Subcutaneous abdominal adipose tissue (tissue), 5 donors: ENCODE measurements around the gene ERMARD.

Experiments used
- H3K27ac ChIP-seq: one replicate; pipeline ENCODE4 v1.7.0; 2013; ENCODE audit warnings: low read depth, mild to moderate bottlenecking, inconsistent platforms, low read length, moderate library complexity
- H3K27me3 ChIP-seq, 5 donors: one replicate each; pipeline ENCODE4 v1.7.0; 2013; ENCODE audit warnings: low read length in 5 of 5, inconsistent platforms in 1 of 5; ENCODE audit not compliant: control insufficient read depth in 5 of 5, insufficient read depth in 4 of 5
- H3K36me3 ChIP-seq, 5 donors: one replicate each; pipeline ENCODE4 v1.7.0; 2013; ENCODE audit warnings: low read length in 5 of 5; ENCODE audit not compliant: control insufficient read depth in 5 of 5, insufficient read depth in 5 of 5
- H3K4me1 ChIP-seq, 5 donors: one replicate each; pipeline ENCODE4 v1.7.0; 2013; ENCODE audit warnings: low read length in 5 of 5, mild to moderate bottlenecking in 3 of 5, moderate library complexity in 1 of 5; ENCODE audit not compliant: control insufficient read depth in 5 of 5, insufficient read depth in 5 of 5
- H3K4me3 ChIP-seq, 5 donors: one replicate each; pipeline ENCODE4 v1.7.0; 2013; ENCODE audit warnings: low read length in 5 of 5, low read depth in 1 of 5
- H3K9ac ChIP-seq, 5 donors: one replicate each; pipeline ENCODE4 v1.7.0; 2013; ENCODE audit warnings: low read length in 5 of 5, mild to moderate bottlenecking in 4 of 5, moderate library complexity in 3 of 5
- H3K9me3 ChIP-seq, 5 donors: one replicate each; pipeline ENCODE4 v1.7.0; 2013; ENCODE audit warnings: low read length in 5 of 5; ENCODE audit not compliant: control insufficient read depth in 5 of 5
- donor health status: healthy.
- donor health status: healthy.
- donor health status: healthy.
- donor health status: healthy.
- donor health status: healthy.

ERMARD gene

GRCh38 chr6:169766232-169766631 lies 14.8 kb downstream of the ERMARD start:
- Histone ChIP-seq H3K4me1 (no peaks in the 10 kb centered on the region), H3K9me3 (no peaks in the 10 kb centered on the region), H3K27me3 (no peaks in the 10 kb centered on the region), H3K36me3 (peaks cover 16 to 74% (median 66%) of the 10 kb centered on the region in 5 donors), H3K4me3 (no peak overlapping the region), H3K27ac (no peak overlapping the region), H3K9ac (no peak overlapping the region)

DNA sequence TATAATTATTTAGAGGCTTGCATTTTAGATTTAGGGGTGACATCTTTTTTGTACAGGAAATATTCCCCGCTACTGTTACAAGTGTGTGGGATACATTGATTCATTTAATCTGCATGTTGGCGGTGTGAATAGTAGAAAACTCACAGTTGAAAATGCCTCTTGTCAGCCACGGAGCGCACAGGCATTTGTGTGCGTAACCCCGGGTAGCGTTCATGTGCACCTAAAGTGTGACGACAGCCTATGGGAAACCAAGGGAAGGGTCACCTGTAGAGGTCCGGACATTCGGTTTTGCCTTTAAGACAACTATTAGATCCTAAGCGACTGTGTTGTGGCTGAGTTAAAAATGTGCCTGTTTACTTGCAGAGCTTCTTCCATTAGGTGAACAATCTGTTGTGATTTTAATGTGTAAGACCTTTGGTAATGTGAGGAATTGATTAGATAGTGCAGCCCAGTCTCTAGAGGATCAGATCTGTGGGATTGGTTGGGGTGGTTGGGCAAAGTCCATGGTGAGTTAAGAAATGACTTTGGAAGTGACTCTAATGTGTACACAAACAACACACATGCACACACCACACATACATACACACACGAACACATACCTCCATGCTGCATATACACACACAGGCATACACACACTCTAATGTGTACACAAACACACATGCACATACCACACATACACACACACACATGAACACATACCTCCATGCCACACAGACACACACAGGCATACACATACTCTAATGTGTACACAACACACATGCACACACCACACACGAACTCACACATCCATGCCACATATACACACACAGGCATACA lies 15.7 kb downstream of the ERMARD start:
- Histone ChIP-seq H3K36me3 (peaks cover 16 to 74% (median 67%) of the 10 kb centered on the region in 5 donors), H3K27ac (no peak overlapping the region), H3K9ac (no peak overlapping the region), H3K4me1 (no peaks in the 10 kb centered on the region), H3K4me3 (no peak overlapping the region), H3K27me3 (no peaks in the 10 kb centered on the region), H3K9me3 (no peaks in the 10 kb centered on the region)

GRCh38 chr6:169774347-169774746 lies 22.9 kb downstream of the ERMARD start:
- Histone ChIP-seq H3K27ac (no peak overlapping the region), H3K9me3 (no peaks in the 10 kb centered on the region), H3K9ac (no peak overlapping the region), H3K4me1 (no peaks in the 10 kb centered on the region), H3K27me3 (no peaks in the 10 kb centered on the region), H3K36me3 (peaks cover 6 to 76% (median 59%) of the 10 kb centered on the region in 5 donors), H3K4me3 (no peak overlapping the region)

GRCh38 chr6:169775321-169775720 lies 23.9 kb downstream of the ERMARD start:
- no peak overlapping the region for H3K4me3 ChIP-seq
- H3K36me3 ChIP-seq: peaks cover 6 to 82% (median 64%) of the 10 kb centered on the region in 5 donors
- no peak overlapping the region for H3K27ac ChIP-seq
- H3K9me3 ChIP-seq: no peaks in the 10 kb centered on the region
- no peaks in the 10 kb centered on the region for H3K27me3 ChIP-seq
- no peaks in the 10 kb centered on the region for H3K4me1 ChIP-seq
- no peak overlapping the region for H3K9ac ChIP-seq

DNA sequence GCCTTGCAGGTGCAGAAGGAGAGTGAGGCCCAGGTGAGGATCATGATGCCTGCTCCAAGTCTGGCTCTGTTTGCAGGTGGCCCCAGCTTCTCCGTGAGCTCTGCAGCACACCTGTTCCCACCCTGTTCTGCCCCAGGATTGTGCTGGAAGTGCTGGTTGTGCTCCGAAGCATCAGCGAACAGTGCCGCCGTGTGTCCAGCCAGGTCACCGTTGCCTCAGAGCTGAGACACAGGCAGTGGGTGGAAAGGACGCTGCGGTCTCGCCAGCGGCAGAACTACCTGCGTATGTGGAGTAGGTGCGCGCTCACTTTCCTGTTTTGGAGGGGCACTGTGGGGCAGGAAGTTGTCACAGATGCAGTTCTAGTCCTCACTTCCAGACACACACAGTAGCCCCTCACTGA lies 25.0 kb downstream of the ERMARD start:
- H3K36me3 ChIP-seq: peaks cover 6 to 89% (median 68%) of the 10 kb centered on the region in 5 donors
- no peak overlapping the region for H3K4me3 ChIP-seq
- no peaks in the 10 kb centered on the region for H3K4me1 ChIP-seq
- H3K9me3 ChIP-seq: no peaks in the 10 kb centered on the region
- H3K27ac ChIP-seq: no peak overlapping the region
- no peak overlapping the region for H3K9ac ChIP-seq
- H3K27me3 ChIP-seq: no peaks in the 10 kb centered on the region

GRCh38 chr6:169777896-169778295 lies 26.5 kb downstream of the ERMARD start:
- H3K36me3 ChIP-seq: peaks cover 6 to 84% (median 66%) of the 10 kb centered on the region in 5 donors

GRCh38 chr6:169778646-169779045 lies 27.2 kb downstream of the ERMARD start:
- Histone ChIP-seq H3K27ac (no peak overlapping the region), H3K4me1 (no peaks in the 10 kb centered on the region), H3K4me3 (no peak overlapping the region), H3K36me3 (peaks cover 6 to 81% (median 66%) of the 10 kb centered on the region in 5 donors), H3K9ac (no peak overlapping the region), H3K9me3 (no peaks in the 10 kb centered on the region), H3K27me3 (no peaks in the 10 kb centered on the region)

More at GRCh38 chr6:169777896-169778295, 26.5 kb downstream of the ERMARD start:
- Histone ChIP-seq H3K27ac (no peak overlapping the region), H3K9ac (no peak overlapping the region), H3K4me3 (no peak overlapping the region), H3K4me1 (no peaks in the 10 kb centered on the region), H3K9me3 (no peaks in the 10 kb centered on the region), H3K27me3 (no peaks in the 10 kb centered on the region)

- Histone ChIP-seq H3K36me3 (peaks cover 6 to 79% (median 63%) of the 10 kb centered on the region in 5 donors), H3K4me3 (no peak overlapping the region), H3K27me3 (no peaks in the 10 kb centered on the region), H3K9me3 (no peaks in the 10 kb centered on the region), H3K9ac (no peak overlapping the region), H3K4me1 (no peaks in the 10 kb centered on the region), H3K27ac (no peak overlapping the region)
These were observed 27.8 kb downstream of the ERMARD start for GRCh38 chr6:169779092-169779815.

- Histone ChIP-seq H3K9me3 (no peaks in the 10 kb centered on the region), H3K9ac (no peak overlapping the region), H3K4me3 (no peak overlapping the region), H3K27ac (no peak overlapping the region), H3K36me3 (peaks cover 6 to 75% (median 57%) of the 10 kb centered on the region in 5 donors), H3K27me3 (no peaks in the 10 kb centered on the region), H3K4me1 (no peaks in the 10 kb centered on the region)
These were observed 28.5 kb downstream of the ERMARD start for GRCh38 chr6:169779896-169780295.

DNA sequence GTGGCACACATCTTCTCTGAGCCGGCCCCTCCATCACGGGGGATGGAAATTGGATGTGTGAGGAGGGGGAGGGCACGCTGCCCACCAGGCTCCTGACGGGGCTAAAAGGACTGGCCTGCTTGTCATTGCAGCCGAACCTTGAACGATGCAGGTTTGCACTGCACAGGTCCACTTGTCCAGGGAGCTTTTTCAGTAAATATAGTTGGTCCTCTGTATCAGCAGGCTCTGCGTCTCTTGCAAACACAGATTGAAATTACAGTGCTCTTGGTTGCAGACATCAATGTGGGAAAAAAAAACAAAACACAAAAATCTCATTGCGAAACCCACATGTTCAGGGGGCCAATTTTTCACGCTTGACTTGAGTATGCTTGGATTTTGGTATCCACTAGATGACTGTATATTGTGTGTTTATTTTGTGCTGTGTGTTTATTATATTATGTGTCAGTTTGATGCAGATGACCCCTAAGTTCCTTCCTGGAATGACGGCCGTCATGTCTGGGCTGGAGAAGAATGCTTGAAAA lies 29.2 kb downstream of the ERMARD start:
- Histone ChIP-seq H3K4me1 (no peaks in the 10 kb centered on the region), H3K4me3 (no peak overlapping the region), H3K36me3 (peaks cover 6 to 70% (median 55%) of the 10 kb centered on the region in 5 donors), H3K27ac (no peak overlapping the region), H3K9me3 (no peaks in the 10 kb centered on the region), H3K27me3 (no peaks in the 10 kb centered on the region), H3K9ac (no peak overlapping the region)
